Transverse colon (tissue), 4 donors: ENCODE measurements around the gene GNA15. TPM values are rescaled to one million over a fixed set of nuclear protein-coding genes. Genes with fewer than 3 reads are reported as not detected.

Experiments used
- DNase-seq: peaks from one replicate; pipeline ENCODE4 v3.0.0-alpha.2; 2019
- H3K27ac ChIP-seq, 4 donors: fragments of 200-600 bp; sonication (generic); 2 replicates each; pipeline ENCODE4 v1.5.1; 2016 to 2018; ENCODE audit warnings: inconsistent platforms in 4 of 4
- H3K27me3 ChIP-seq: fragments of 200-600 bp; sonication (generic); 2 replicates; pipeline ENCODE4 v1.5.1; 2017; ENCODE audit warnings: inconsistent platforms
- H3K36me3 ChIP-seq, 4 donors: fragments of 200-600 bp; sonication (generic); 2 replicates each; pipeline ENCODE4 v1.5.1; 2017 to 2019; ENCODE audit warnings: inconsistent platforms in 4 of 4
- H3K4me1 ChIP-seq, 4 donors: fragments of 200-600 bp; sonication (generic); 2 replicates each; pipeline ENCODE4 v1.5.1; 2017 to 2020; ENCODE audit warnings: inconsistent platforms in 4 of 4
- H3K4me3 ChIP-seq, 4 donors: fragments of 200-600 bp; sonication (generic); 1 replicate in 1 of 4; 2 replicates in 3 of 4; pipeline versions ENCODE4 v1.5.1 to v1.6.1; 2017 to 2019; ENCODE audit warnings: inconsistent platforms in 4 of 4
- H3K9me3 ChIP-seq, 2 donors: fragments of 200-600 bp; sonication (generic); 2 replicates each; pipeline ENCODE4 v1.5.1; 2017 to 2019; ENCODE audit warnings: inconsistent platforms in 2 of 2
- CTCF ChIP-seq, 5 experiments: fragments of 200-600 bp in 3 of 5; fragments of 450-650 bp in 2 of 5; sonication (generic) in 3 of 5; IDR thresholded peaks; 1 replicate in 2 of 5; 2 replicates in 3 of 5; pipeline ENCODE4 v1.5.1; 2016 to 2017; ENCODE audit warnings: antibody characterized with exemption in 5 of 5, inconsistent platforms in 3 of 5, mild to moderate bottlenecking in 2 of 5, moderate library complexity in 1 of 5
- EP300 ChIP-seq: sonication (generic); formaldehyde crosslinking; IDR thresholded peaks from one replicate; pipeline ENCODE4 v1.6.1; 2017; ENCODE audit warnings: antibody characterized with exemption, low read depth
- POLR2A ChIP-seq: fragments of 450-650 bp; IDR thresholded peaks from one replicate; pipeline ENCODE4 v1.6.1; 2016; ENCODE audit warnings: antibody characterized with exemption, mild to moderate bottlenecking, moderate library complexity
- POLR2AphosphoS5 ChIP-seq, 3 donors: sonication (generic); formaldehyde crosslinking; IDR thresholded peaks; one replicate each; pipeline ENCODE4 v1.6.1; 2016; ENCODE audit warnings: antibody characterized with exemption in 3 of 3
- WGBS, 2 donors: methylation state at CpG; one replicate each; pipeline ENCODE4 v1.1.5; 2018; ENCODE audit warnings: low coverage in 1 of 2; 5-methylcytosine and 5-hydroxymethylcytosine counted together
- in situ Hi-C, 4 donors: fragments of 200-750 bp; cut with MboI; loops; one replicate each; pipeline versions ENCODE4 v1.15.0 to v1.15.1; 2017; ENCODE audit warnings: low sequenced_read_pairs in 3 of 4, low pct_ligation_motif_present in 1 of 4, low pct_unique_long_range_greater_than_20kb in 1 of 4
- intact Hi-C: fragments of 100-400 bp; cut with DNase I; formaldehyde crosslinking; loops from one replicate; pipeline ENCODE4 v1.15.1; 2023; ENCODE audit warnings: low total_unique reads
- total RNA-seq, 4 donors: library from RNA; depleted of rRNA; stranded (reverse); fragments of >200 nt; gene quantifications; one replicate each; pipeline ENCODE4 v1.1.0, GENCODE V29; 2016

The GNA15 gene
- total RNA-seq, 4 donors from 2014 or later: 1.9 to 2.2 TPM; not detected in 2

- in situ Hi-C loops (no loop called here), intact Hi-C loops (no loop called here)
- Histone ChIP-seq H3K36me3 (peaks cover 0 to 34% (median 3%) of the 10 kb centered on the region in 4 donors), H3K4me1 (no peaks in the 10 kb centered on the region), H3K9me3 (no peaks in the 10 kb centered on the region), H3K4me3 (no peak overlapping the region), H3K27ac (no peak overlapping the region), H3K27me3 (no peaks in the 10 kb centered on the region)
- no peak for DNase-seq
- 91% methylated on average over 43 of the region's 43 CpGs; no CpG with 5 or more reads in 1 of the 2 donors for WGBS, 2 donors
- TF ChIP-seq POLR2AphosphoS5 (IDR thresholded peaks at IDR 0.05): no peak
These were observed 71.8 kb downstream of the GNA15 start for GRCh38 chr19:3207461-3208242.

DNA sequence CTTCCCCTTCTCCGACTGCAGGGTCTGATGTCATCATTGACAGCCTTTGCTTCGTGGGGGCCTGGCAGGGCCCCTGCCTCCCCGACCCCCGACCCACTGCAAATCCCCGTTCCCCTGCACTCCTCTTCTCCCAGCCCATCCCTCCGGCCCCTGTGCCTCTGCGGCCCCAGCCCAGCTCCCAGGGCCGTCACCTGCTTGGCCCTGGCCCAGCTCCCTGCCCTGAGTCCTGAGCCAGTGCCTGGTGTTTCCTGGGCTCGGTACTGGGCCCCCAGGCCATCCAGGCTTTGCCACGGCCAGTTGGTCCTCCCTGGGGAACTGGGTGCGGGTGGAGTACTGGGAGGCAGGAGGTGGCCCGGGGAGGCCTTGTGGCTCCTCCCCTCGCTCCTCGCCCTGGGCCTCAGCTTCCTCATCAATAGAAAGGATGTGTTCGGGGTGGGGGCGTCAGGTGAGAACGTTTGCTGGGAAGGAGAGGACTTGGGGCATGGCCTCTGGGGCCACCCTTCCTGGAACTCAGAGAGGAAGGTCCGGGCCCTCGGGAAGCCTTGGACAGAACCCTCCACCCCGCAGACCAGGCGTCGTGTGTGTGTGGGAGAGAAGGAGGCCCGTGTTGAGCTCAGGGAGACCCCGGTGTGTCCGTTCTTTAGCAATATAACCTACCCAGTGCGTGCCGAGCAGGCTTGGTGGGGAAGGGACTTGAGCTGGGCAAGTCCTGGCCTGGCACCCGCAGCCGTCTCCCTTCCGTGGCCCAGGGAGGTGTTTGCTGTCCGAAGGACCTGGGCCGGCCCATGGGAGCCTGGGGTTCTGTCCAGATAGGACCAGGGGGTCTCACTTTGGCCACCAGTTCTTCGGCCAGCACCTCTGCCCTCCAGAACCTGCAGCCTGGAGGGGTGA, 72.7 kb downstream of the GNA15 start:
- Histone ChIP-seq H3K9me3 (no peaks in the 10 kb centered on the region), H3K27ac (no peak overlapping the region), H3K27me3 (no peaks in the 10 kb centered on the region), H3K4me3 (no peak overlapping the region), H3K36me3 (peaks cover 0 to 34% (median 3%) of the 10 kb centered on the region in 4 donors), H3K4me1 (no peaks in the 10 kb centered on the region)
- in situ Hi-C loops (no loop called here), intact Hi-C loops (no loop called here)
- 87% methylated on average over 25 of the region's 33 CpGs; no CpG with 5 or more reads in 1 of the 2 donors for WGBS, 2 donors
- no peak for DNase-seq
- TF ChIP-seq EP300 (no peak), POLR2AphosphoS5 (IDR thresholded peaks at IDR 0.05) (no peak), POLR2A (no peak), CTCF (IDR thresholded peaks at IDR 0.05) (no peak)

DNA sequence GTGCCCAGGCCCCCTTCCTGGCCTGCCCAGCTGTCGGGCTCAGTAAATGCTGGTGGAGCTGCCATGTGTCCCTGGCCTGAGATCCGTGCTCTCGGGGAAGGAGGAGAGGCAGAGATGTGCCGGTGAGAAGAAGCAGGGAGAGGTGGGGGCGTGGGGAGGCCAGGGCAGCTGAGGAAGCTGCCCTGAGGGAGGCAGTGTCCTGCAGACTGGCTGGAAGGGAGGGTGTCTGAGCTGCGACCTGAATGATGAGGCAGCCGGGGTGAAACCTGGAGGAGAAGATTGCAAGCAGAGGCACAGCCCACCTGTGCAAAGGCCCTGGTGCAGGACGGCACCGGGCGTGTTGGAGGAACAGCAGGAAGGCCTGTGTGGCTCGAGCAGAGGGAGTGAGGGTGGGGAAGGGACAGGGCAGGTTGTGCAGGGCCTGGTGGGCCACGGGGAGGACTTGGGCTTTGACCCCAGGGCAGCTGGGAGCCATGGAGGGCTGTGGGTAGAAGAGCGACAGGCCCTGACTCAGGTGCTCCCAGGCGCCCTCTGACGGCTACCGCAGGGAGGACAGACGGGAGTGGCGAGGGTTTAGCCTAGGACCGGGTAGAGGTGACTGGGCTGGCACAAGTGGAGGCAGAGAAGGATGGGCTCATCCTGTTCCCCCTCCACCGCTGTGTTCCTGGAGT, 74.6 kb downstream of the GNA15 start:
- DNase-seq: peak; percentile 72
- H3K4me3 ChIP-seq: no peak overlapping the region
- in situ Hi-C loops (no loop called here), intact Hi-C loops (no loop called here)
- H3K27ac ChIP-seq: no peak overlapping the region
- H3K9me3 ChIP-seq: no peaks in the 10 kb centered on the region
- no peaks in the 10 kb centered on the region for H3K4me1 ChIP-seq
- no peak for TF ChIP-seq POLR2A
- TF ChIP-seq POLR2AphosphoS5 (IDR thresholded peaks at IDR 0.05): no peak
- TF ChIP-seq EP300: no peak
- TF ChIP-seq CTCF (IDR thresholded peaks at IDR 0.05): peak; percentile 48 to 66 (median 55)
- H3K27me3 ChIP-seq: no peaks in the 10 kb centered on the region
- 37% methylated on average over 19 of the region's 20 CpGs; no CpG with 5 or more reads in 1 of the 2 donors for WGBS, 2 donors
- H3K36me3 ChIP-seq: peaks cover 0 to 20% (median 1%) of the 10 kb centered on the region in 4 donors

DNA sequence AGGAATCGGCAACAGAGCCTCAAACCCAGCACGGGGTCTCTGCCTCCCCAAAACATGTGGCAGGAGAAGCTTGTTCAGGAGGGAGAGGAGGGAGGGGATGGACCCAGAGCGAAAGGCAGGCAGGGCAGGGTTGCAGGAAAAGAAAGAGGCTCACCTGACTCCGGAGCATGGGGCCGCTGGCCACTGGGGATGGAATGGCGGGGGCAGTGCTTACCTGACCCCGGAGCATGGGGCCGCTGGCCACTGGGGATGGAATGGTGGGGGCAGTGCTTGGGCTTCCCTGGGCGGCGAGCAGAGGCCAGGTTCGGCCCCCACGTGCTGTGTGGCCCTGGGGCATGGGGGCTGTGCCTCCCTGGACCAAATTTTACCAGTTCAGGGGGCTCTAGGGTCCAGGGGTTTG, 75.4 kb downstream of the GNA15 start:
- Histone ChIP-seq H3K36me3 (peaks cover 0 to 14% (median 0%) of the 10 kb centered on the region in 4 donors), H3K27ac (no peak overlapping the region), H3K9me3 (no peaks in the 10 kb centered on the region), H3K27me3 (no peaks in the 10 kb centered on the region), H3K4me1 (no peaks in the 10 kb centered on the region), H3K4me3 (no peak overlapping the region)
- intact Hi-C loops (no loop called here), in situ Hi-C loops (no loop called here)
- DNase-seq: no peak
- no peak for TF ChIP-seq EP300
- 61% methylated on average over 12 of the region's 12 CpGs; no CpG with 5 or more reads in 1 of the 2 donors for WGBS, 2 donors

DNA sequence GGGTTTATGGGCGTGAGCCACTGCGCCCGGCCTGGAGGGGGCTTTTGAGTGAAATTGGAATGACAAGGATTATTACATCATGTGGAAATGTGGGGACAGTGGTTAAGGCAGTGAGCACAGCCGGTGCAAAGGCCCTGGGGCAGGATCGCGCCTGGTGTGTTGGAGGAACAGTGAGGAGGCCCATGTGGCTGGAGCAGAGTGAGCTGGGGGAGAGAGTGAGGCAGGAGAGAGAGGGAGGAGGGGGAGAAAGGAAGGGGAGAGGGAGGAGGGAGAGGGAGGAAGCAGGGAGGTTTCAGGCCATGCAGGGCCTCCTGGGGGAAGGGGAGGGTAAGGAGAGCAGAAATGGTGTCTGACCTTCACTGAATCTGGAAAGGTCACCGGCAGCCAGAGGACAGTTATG, 77.3 kb downstream of the GNA15 start:
- Histone ChIP-seq H3K4me1 (no peaks in the 10 kb centered on the region), H3K9me3 (no peaks in the 10 kb centered on the region), H3K27me3 (no peaks in the 10 kb centered on the region), H3K27ac (no peak overlapping the region), H3K36me3 (no peaks in the 10 kb centered on the region), H3K4me3 (no peak overlapping the region)
- intact Hi-C loops (no loop called here), in situ Hi-C loops (no loop called here)
- TF ChIP-seq POLR2AphosphoS5 (IDR thresholded peaks at IDR 0.05): no peak
- no peak for TF ChIP-seq CTCF (IDR thresholded peaks at IDR 0.05)
- no peak for TF ChIP-seq POLR2A
- TF ChIP-seq EP300: no peak
- WGBS, 2 donors: 93 to 96% methylated on average over 4 to 7 of the region's 7 CpGs
- DNase-seq: no peak
